GM19468 (cell line): ENCODE results near the gene PCYT2.
A peak's percentile ranks its signal among the peaks of the same experiment; 100 is the strongest.

Experiments used
- ATAC-seq: cut with Tn5 transposase; IDR thresholded peaks from one replicate; pipeline ENCODE4 v1.9.1; 2021; ENCODE audit warnings: mild to moderate bottlenecking, moderate library complexity, moderate number of reproducible peaks; ENCODE audit not compliant: unreplicated experiment; ENCODE audit errors: extremely low read depth

PCYT2 gene

GRCh38 chr17:81859906-81860755 lies 51.1 kb downstream of the PCYT2 start, which contains the start of gene P4HB:
Gene P4HB, minus strand, starts transcription at chr17:81860535. Its CDS starts 64 bp downstream, at chr17:81860471.
- peak; percentile 0 for ATAC-seq

- no peak for ATAC-seq
Measured at GRCh38 chr17:81858967-81859905, 52.0 kb downstream of the PCYT2 start.

- no peak for ATAC-seq
Measured at GRCh38 chr17:81858170-81858966, 52.8 kb downstream of the PCYT2 start.

GRCh38 chr17:81854974-81855774 lies 56.0 kb downstream of the PCYT2 start:
- no peak for ATAC-seq

- ATAC-seq: no peak
Measured at GRCh38 chr17:81852237-81852636, 59.0 kb downstream of the PCYT2 start.

GRCh38 chr17:81851423-81851822 lies 59.8 kb downstream of the PCYT2 start:
- no peak for ATAC-seq
